ENCODE data around the gene BCL7A.

DNA sequence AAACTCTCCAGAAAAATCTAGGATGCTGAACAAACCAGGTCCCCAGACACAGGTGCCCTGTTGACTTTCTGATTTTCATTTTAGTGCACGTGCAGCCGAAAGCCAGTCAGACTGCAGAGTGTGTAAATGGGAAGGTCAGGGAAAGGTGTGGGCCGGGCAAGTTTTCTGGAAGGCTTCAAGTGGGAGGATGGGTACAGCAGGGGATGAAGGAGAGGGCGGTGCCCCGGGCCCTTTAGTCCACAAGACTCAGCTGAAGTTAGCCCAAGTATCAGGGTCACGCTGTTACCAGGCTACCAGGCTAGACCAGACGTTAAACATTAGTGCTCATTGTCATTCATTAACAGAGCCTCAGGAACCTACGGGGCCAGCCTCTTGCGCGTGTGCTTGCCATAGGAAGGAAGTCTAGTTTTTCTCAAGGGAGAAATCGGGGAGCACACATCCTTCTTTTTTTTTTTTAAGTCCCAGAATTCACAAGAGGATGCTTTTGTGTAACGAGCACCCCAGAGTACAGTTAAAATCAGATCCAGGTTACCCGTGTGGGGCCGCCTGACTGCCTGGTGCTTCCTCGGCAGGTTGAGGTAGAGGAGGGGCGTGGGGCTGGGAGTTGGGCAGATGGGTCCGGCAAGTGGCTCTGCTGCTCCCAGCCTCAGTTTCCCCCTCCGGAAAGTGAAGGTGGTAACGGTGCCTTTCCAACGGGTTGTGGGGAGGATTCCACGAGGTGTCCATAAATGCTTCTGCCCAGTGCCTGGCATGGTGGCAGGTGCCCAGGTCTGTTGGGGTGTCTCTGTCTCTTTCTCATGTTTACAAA lies 19.1 kb downstream of the BCL7A start:
- TF ChIP-seq, protein P1, sequence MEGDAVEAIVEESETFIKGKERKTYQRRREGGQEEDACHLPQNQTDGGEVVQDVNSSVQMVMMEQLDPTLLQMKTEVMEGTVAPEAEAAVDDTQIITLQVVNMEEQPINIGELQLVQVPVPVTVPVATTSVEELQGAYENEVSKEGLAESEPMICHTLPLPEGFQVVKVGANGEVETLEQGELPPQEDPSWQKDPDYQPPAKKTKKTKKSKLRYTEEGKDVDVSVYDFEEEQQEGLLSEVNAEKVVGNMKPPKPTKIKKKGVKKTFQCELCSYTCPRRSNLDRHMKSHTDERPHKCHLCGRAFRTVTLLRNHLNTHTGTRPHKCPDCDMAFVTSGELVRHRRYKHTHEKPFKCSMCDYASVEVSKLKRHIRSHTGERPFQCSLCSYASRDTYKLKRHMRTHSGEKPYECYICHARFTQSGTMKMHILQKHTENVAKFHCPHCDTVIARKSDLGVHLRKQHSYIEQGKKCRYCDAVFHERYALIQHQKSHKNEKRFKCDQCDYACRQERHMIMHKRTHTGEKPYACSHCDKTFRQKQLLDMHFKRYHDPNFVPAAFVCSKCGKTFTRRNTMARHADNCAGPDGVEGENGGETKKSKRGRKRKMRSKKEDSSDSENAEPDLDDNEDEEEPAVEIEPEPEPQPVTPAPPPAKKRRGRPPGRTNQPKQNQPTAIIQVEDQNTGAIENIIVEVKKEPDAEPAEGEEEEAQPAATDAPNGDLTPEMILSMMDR (IDR thresholded peaks at IDR 0.05), result no peak
- TF ChIP-seq EZH2 (IDR thresholded peaks at IDR 0.05; ENCODE audit: borderline replicate concordance, insufficient read depth, low read depth, low read length, poor library complexity, severe bottlenecking), result no peak

Measured in B cell (primary cell).